ENCODE results near the gene IGSF21. TPM values are rescaled to one million over a fixed set of nuclear protein-coding genes. Genes with fewer than 3 reads are reported as not detected.

The IGSF21 gene
- total and polyA plus RNA-seq, 2 of the 8 experiments (the other 6 are each of a cell fraction or from before 2014, with no cell fraction given), result 22.5 to 28.5 TPM

GRCh38 chr1:18409609-18410237 is 302.1 kb downstream of the IGSF21 start:
- H3K9me3 ChIP-seq (ENCODE audit: insufficient read depth in 2 of 2, low read depth in 1 of 2, low read length in 1 of 2), result no peaks in the 10 kb centered on the region
- H2AFZ ChIP-seq (ENCODE audit: low read length), result no peak overlapping the region
- no peak overlapping the region for H3K4me3 ChIP-seq (ENCODE audit: extremely low read depth in 1 of 4, insufficient read depth in 2 of 4, low read depth in 3 of 4, low read length in 4 of 4)
- H2BK20ac ChIP-seq (ENCODE audit: low read length), result peak overlapping the region; percentile 24; the same call in 1 of the 2 replicates
- FAIRE-seq (no peak), DNase-seq (ENCODE audit: low read depth in 1 of 2, low spot score in 2 of 2) (no peak)
- no peak overlapping the region for H3K14ac ChIP-seq (ENCODE audit: insufficient read length)
- H3K23ac ChIP-seq (ENCODE audit: insufficient read length), result no peak overlapping the region
- 0 out of 2 replicates have a peak, but pooled peaks have one; percentile 9 for TF ChIP-seq KDM1A (IDR thresholded peaks at IDR 0.05; ENCODE audit: borderline replicate concordance, low read length)
- TF ChIP-seq E2F6 (IDR thresholded peaks at IDR 0.05), result no peak
- no peaks in the 10 kb centered on the region; a peak in 1 of 8 replicates for H3K36me3 ChIP-seq (ENCODE audit: control insufficient read depth in 2 of 4, insufficient read depth in 4 of 4, low read length in 3 of 4)
- H3K27ac ChIP-seq (ENCODE audit: low read depth, low read length), result no peak overlapping the region; the same call in 1 of the 2 replicates
- no peaks in the 10 kb centered on the region for H3K79me1 ChIP-seq (ENCODE audit: low read depth, low read length)
- no peak overlapping the region for H3K9ac ChIP-seq (replicated peaks in 1 of 4; ENCODE audit: extremely low read depth in 1 of 4, low read depth in 3 of 4, low read length in 3 of 4)
- H3K4me1 ChIP-seq (replicated peaks in 1 of 4; ENCODE audit: control insufficient read depth in 3 of 4, insufficient read depth in 4 of 4, low read length in 3 of 4), result peaks cover 9 to 43% (median 19%) of the 10 kb centered on the region in 4 experiments
- H4K5ac ChIP-seq (ENCODE audit: insufficient read length, low read depth, low read length), result no peak overlapping the region
- peak overlapping the region in 1 of 2 experiments; percentile 34; a peak in 1 of 4 replicates for H3K4me2 ChIP-seq (ENCODE audit: insufficient read depth in 1 of 2, low read depth in 2 of 2, low read length in 2 of 2)
- H3K56ac ChIP-seq (replicated peaks; ENCODE audit: insufficient read length, low read depth, low read length), result no peak overlapping the region
- peak overlapping the region; percentile 91; the same call in 1 of the 2 replicates for H2BK5ac ChIP-seq (ENCODE audit: low read depth, low read length)
- peak overlapping the region; percentile 84; the same call in 1 of the 2 replicates for H3K18ac ChIP-seq (ENCODE audit: extremely low read depth, low read length)
- H4K91ac ChIP-seq (replicated peaks; ENCODE audit: insufficient read length, low read length), result peak overlapping the region; percentile 3
- no peaks in the 10 kb centered on the region for H3K79me2 ChIP-seq (ENCODE audit: control insufficient read depth in 1 of 2, insufficient read depth in 2 of 2, low read length in 2 of 2)
- POLR2A ChIA-PET (ENCODE audit: partially characterized antibody), result interaction anchor here (0.8 to 3.5 kb wide), 4 partner anchors 10 to 111 kb away, joined by 3 to 18 read pairs (median 4); no protein-coding TSS in a partner anchor
- no peaks in the 10 kb centered on the region for H3K23me2 ChIP-seq (ENCODE audit: low read depth, low read length)
- peak overlapping the region; percentile 59 for H2BK120ac ChIP-seq (replicated peaks; ENCODE audit: low read depth, low read length)
- H3K27me3 ChIP-seq (replicated peaks in 1 of 4; ENCODE audit: control insufficient read depth in 3 of 4, extremely low read depth in 1 of 4, insufficient read depth in 3 of 4, low read length in 3 of 4), result no peaks in the 10 kb centered on the region
- WGBS, 2 experiments (ENCODE audit: extremely low coverage in 1 of 2, insufficient coverage in 1 of 2, insufficient read length in 1 of 2, insufficient replicate concordance in 2 of 2, low coverage in 1 of 2, low lambda C conversion rate in 2 of 2, missing lambda C conversion rate in 1 of 2), result 85% methylated on average over 8 of the region's 8 CpGs; no CpG with 5 or more reads in 1 of the 2 experiments
- no peak overlapping the region for H3K4ac ChIP-seq (replicated peaks; ENCODE audit: insufficient read length, low read depth, low read length)
- 0 out of 2 replicates have a peak overlapping the region, but pooled peaks have one; percentile 53 for H2BK15ac ChIP-seq (ENCODE audit: low read length)
- H4K20me1 ChIP-seq (replicated peaks in 1 of 2; ENCODE audit: control insufficient read depth in 1 of 2, insufficient read depth in 2 of 2, low read length in 2 of 2), result no peaks in the 10 kb centered on the region
- H2AK5ac ChIP-seq (ENCODE audit: low read depth, low read length), result peak overlapping the region; percentile 89
- peak overlapping the region; percentile 95; the same call in 1 of the 2 replicates for H2BK12ac ChIP-seq (ENCODE audit: low read depth, low read length)
- CTCF ChIA-PET (ENCODE audit: partially characterized antibody), result interaction anchor here (0.7 to 3.7 kb wide), 5 partner anchors 12 to 161 kb away, joined by 3 to 15 read pairs (median 4); no protein-coding TSS in a partner anchor
- H4K8ac ChIP-seq (ENCODE audit: extremely low read depth, insufficient read depth, low read length), result no peak overlapping the region
